Measurements from ENCODE around the gene SHISAL1.

- TF ChIP-seq CTCF (IDR thresholded peaks at IDR 0.05) (no peak), POLR2A (IDR thresholded peaks at IDR 0.05) (no peak)
Observed at GRCh38 chr22:44254811-44255210, 57.9 kb downstream of the SHISAL1 start.

All from Peyer's patch (tissue), 4 donors.